Measurements from ENCODE around the gene SLC1A2. TPM values are rescaled to one million over a fixed set of nuclear protein-coding genes. Genes with fewer than 3 reads are reported as not detected.

SLC1A2 gene
- total RNA-seq, 1 experiment from 2014 or later = 0.11 TPM

DNA sequence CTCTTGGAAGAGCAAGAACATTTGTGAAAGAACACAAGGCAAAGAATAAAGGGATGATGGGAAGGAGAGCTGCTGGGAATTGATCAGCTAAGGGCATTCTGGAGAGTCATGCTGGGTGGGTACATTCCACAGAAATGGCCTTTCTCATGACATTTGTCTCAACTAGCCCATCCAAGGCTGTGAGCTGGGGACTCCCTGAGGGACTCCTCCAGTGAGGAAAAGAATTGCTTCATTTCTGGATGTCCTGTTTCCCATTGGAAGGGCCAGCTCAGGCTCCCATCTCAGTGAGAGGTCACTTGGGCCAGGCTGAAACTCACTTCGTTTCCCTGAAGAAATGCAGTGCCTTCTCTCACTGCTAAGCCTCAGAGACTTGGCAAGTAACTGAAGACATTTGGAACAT lies 173.6 kb downstream of the SLC1A2 start:
- no peak overlapping the region for H3K4me3 ChIP-seq (ENCODE audit: low read depth, low read length, poor library complexity, severe bottlenecking)
- no TSS peak for BruUV-seq (replicated peaks)
- H3K4me1 ChIP-seq (ENCODE audit: insufficient read depth, low read length, poor library complexity, severe bottlenecking) = no peaks in the 10 kb centered on the region
- intact Hi-C loops (cut with micrococcal nuclease; ENCODE audit: unreplicated experiment) = no loop called here
- no peak for DNase-seq (ENCODE audit: low spot score)
- H3K9me3 ChIP-seq (ENCODE audit: low read depth, low read length, poor library complexity, severe bottlenecking) = no peaks in the 10 kb centered on the region
- CTCF ChIA-PET = no interaction called here
- POLR2A ChIA-PET (ENCODE audit: low non-redundant PET) = no interaction called here
- TF ChIP-seq EZH2 (IDR thresholded peaks at IDR 0.05; ENCODE audit: borderline replicate concordance, low read depth, low read length, poor library complexity, severe bottlenecking) = no peak
- TF ChIP-seq, protein P1, sequence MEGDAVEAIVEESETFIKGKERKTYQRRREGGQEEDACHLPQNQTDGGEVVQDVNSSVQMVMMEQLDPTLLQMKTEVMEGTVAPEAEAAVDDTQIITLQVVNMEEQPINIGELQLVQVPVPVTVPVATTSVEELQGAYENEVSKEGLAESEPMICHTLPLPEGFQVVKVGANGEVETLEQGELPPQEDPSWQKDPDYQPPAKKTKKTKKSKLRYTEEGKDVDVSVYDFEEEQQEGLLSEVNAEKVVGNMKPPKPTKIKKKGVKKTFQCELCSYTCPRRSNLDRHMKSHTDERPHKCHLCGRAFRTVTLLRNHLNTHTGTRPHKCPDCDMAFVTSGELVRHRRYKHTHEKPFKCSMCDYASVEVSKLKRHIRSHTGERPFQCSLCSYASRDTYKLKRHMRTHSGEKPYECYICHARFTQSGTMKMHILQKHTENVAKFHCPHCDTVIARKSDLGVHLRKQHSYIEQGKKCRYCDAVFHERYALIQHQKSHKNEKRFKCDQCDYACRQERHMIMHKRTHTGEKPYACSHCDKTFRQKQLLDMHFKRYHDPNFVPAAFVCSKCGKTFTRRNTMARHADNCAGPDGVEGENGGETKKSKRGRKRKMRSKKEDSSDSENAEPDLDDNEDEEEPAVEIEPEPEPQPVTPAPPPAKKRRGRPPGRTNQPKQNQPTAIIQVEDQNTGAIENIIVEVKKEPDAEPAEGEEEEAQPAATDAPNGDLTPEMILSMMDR (conservative IDR thresholded peaks at IDR 0.05; ENCODE audit: low read depth, low read length) = no peak
- H3K27me3 ChIP-seq (replicated peaks; ENCODE audit: insufficient read depth, low read depth, low read length, poor library complexity) = peaks cover 31% of the 10 kb centered on the region
- H3K36me3 ChIP-seq (ENCODE audit: insufficient read depth, low read length, poor library complexity, severe bottlenecking) = no peaks in the 10 kb centered on the region
- no peak overlapping the region for H3K27ac ChIP-seq (ENCODE audit: low read depth, low read length, poor library complexity, severe bottlenecking)

DNA sequence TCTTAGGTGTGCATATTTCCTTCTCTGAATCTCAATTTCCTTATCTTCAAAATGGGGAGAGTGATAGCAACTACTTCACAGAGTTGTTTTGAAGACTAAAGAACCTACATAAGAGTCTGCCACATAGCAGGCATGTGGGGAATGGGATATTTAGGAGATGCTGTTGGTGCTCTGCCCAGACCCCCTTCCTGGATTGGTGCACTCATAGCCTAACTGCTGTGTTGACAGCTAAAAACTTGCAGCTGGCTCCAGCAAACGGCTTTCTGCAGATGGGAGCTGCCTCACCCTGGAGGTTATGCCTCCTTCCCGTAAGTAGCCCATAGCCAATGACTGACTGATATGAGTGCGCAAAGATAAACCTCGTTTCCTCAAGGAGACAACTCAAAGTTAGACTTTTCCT lies 174.3 kb downstream of the SLC1A2 start:
- Histone ChIP-seq H3K27ac (ENCODE audit: low read depth, low read length, poor library complexity, severe bottlenecking) (no peak overlapping the region), H3K9me3 (ENCODE audit: low read depth, low read length, poor library complexity, severe bottlenecking) (no peaks in the 10 kb centered on the region), H3K4me1 (ENCODE audit: insufficient read depth, low read length, poor library complexity, severe bottlenecking) (no peaks in the 10 kb centered on the region), H3K36me3 (ENCODE audit: insufficient read depth, low read length, poor library complexity, severe bottlenecking) (no peaks in the 10 kb centered on the region), H3K4me3 (ENCODE audit: low read depth, low read length, poor library complexity, severe bottlenecking) (no peak overlapping the region), H3K27me3 (replicated peaks; ENCODE audit: insufficient read depth, low read depth, low read length, poor library complexity) (peaks cover 32% of the 10 kb centered on the region)
- DNase-seq (ENCODE audit: low spot score) = no peak
- POLR2A ChIA-PET (ENCODE audit: low non-redundant PET) = no interaction called here
- intact Hi-C loops (cut with micrococcal nuclease; ENCODE audit: unreplicated experiment) = no loop called here
- BruUV-seq (replicated peaks) = no TSS peak
- no peak for TF ChIP-seq EZH2 (IDR thresholded peaks at IDR 0.05; ENCODE audit: borderline replicate concordance, low read depth, low read length, poor library complexity, severe bottlenecking)
- TF ChIP-seq, protein P1 (conservative IDR thresholded peaks at IDR 0.05; ENCODE audit: low read depth, low read length) = no peak
- CTCF ChIA-PET = no interaction called here

DNA sequence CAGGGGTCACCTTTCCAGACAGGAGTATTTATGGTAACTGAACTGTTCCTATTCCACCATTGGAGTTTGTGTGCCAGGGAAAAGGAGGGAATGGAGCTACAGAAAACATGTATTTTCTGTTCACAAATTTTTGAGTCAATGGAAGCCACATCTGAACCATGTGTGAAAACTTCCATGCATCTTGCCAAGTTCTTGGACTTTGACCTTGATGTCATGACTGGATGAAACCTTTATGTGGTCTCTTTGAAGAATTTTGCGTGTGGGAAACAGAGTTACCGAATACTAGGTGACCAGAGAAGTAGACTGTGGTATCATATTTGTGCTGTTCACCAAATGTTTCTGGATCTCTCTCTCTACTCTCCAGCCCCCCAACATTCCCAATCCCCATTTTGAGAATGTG lies 175.6 kb downstream of the SLC1A2 start:
- POLR2A ChIA-PET (ENCODE audit: low non-redundant PET) = no interaction called here

More for the DNA sequence above, 175.6 kb downstream of the SLC1A2 start:
- BruUV-seq (replicated peaks) = no TSS peak
- H3K27ac ChIP-seq (ENCODE audit: low read depth, low read length, poor library complexity, severe bottlenecking) = no peak overlapping the region
- no peak for DNase-seq (ENCODE audit: low spot score)
- CTCF ChIA-PET = no interaction called here
- H3K27me3 ChIP-seq (replicated peaks; ENCODE audit: insufficient read depth, low read depth, low read length, poor library complexity) = peaks cover 39% of the 10 kb centered on the region
- TF ChIP-seq, protein P1 (conservative IDR thresholded peaks at IDR 0.05; ENCODE audit: low read depth, low read length) = no peak
- TF ChIP-seq EZH2 (IDR thresholded peaks at IDR 0.05; ENCODE audit: borderline replicate concordance, low read depth, low read length, poor library complexity, severe bottlenecking) = no peak
- intact Hi-C loops (cut with micrococcal nuclease; ENCODE audit: unreplicated experiment) = loop anchor here (5.0 kb wide), 1 partner anchor 656 kb away; no protein-coding TSS in a partner anchor
- H3K9me3 ChIP-seq (ENCODE audit: low read depth, low read length, poor library complexity, severe bottlenecking) = no peaks in the 10 kb centered on the region
- no peak overlapping the region for H3K4me3 ChIP-seq (ENCODE audit: low read depth, low read length, poor library complexity, severe bottlenecking)
- H3K36me3 ChIP-seq (ENCODE audit: insufficient read depth, low read length, poor library complexity, severe bottlenecking) = no peaks in the 10 kb centered on the region
- H3K4me1 ChIP-seq (ENCODE audit: insufficient read depth, low read length, poor library complexity, severe bottlenecking) = no peaks in the 10 kb centered on the region
